Hindlimb muscle (tissue), 1 donor: ENCODE measurements around the gene COCH. TPM values are rescaled to one million over a fixed set of nuclear protein-coding genes. Genes with fewer than 3 reads are reported as not detected.
"Not testable (repeated sequence)": the region's sequence is repeated elsewhere in the genome, so short reads cannot be mapped to it uniquely, and the experiment has no call there.

Source experiments
- DNase-seq: peaks from one replicate; pipeline ENCODE4 v3.0.0-alpha.2; 2013
- polyA plus RNA-seq: library from polyadenylated mRNA; unstranded; fragments of 120-200 nt; gene quantifications from one replicate; pipeline ENCODE4 v1.2.1, GENCODE V29; 2013; ENCODE audit not compliant: insufficient read length

COCH gene
- polyA plus RNA-seq, 1 donor: 4.4 TPM

DNA sequence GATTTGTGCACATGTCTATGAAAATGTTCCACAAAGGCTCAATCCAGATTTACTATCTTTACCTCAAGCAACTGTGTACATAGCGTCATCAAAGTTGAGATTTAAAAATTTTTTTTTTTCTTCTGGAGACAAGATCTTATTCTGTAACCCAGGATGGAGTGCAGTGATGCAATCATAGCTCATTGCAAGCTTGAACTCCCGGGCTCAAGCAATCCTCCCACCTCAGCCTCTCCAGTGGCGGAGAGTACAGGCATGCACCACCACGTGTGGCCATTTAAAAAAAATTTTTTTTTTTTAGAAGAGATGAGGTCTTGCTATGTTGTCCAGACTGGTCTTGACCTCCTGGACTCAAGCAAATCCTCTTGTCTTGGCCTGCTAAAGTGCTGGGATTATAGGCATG is 2.3 kb downstream of the COCH start:
- no peak for DNase-seq

DNA sequence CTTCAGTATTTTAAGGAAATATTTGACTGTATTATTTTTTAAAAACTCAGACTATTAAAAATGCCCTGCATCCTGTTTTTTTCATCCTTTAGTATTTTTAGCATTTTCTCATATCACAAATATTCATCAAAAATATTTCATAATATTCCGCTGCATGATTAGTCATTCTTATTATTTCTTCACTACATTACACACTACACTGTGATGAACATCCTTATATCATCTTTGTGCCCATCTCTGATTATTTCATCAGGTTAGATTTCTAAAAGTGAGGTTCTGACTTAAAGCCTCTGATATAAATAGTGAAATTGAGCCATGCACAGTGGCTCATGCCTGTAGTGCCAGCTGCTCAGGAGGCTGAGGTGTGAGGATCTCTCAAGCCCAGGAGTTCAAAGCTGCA is 8.1 kb downstream of the COCH start:
- no peak for DNase-seq

DNA sequence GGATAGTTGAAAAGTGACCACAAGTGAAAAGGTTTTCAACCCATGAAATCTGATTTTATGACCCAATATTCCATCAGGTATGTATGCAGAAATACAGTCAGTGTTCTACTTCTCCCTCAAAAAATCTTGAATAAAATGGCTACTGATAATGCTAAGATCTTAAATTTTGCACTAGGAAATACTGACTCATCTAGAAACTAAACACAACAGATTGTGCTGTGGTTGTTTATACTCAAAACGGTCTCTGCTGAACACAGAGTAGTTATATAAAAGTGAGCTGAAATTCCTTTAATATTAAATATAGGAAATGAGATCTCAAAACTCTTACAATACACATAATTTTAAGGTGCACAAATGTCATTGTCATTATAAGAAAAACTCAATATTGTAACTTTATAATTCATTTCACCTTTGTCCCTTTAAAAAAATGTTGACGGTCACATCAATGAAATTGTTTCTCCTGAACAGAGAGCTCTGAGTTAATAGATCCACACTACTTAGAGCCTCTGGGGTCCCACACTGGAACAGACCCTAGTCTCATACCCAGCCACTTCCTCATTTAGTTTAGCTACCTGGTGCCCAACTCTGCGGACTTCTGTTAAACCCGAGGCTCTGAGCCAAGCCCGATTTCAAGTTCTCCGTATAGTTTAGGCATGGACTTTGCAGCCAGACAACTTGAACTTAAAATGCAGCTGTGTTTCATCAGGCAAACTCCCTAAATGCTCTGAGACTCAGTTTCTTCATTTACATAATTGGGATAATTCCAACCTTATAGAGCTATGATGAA is 9.3 kb downstream of the COCH start:
- no peak for DNase-seq

DNA sequence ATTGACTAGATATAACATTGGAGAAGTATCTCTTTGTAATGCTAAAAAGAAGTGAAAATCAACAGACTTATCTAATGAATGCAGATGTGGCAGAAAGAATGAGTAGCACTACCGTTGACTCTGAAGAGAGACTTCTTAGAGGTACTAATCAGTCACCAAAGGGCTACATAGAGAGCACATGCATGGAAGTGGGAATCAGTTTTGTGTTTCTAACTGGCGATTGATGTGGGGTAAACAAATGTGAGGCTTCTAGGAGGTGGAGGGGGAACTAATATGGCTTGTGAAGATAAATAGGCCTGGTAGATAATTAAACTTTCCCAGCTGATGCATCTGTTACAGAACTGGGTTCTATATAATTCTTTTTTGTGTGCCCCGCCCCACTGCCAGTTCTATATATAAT is 10.5 kb downstream of the COCH start:
- no peak for DNase-seq

DNA sequence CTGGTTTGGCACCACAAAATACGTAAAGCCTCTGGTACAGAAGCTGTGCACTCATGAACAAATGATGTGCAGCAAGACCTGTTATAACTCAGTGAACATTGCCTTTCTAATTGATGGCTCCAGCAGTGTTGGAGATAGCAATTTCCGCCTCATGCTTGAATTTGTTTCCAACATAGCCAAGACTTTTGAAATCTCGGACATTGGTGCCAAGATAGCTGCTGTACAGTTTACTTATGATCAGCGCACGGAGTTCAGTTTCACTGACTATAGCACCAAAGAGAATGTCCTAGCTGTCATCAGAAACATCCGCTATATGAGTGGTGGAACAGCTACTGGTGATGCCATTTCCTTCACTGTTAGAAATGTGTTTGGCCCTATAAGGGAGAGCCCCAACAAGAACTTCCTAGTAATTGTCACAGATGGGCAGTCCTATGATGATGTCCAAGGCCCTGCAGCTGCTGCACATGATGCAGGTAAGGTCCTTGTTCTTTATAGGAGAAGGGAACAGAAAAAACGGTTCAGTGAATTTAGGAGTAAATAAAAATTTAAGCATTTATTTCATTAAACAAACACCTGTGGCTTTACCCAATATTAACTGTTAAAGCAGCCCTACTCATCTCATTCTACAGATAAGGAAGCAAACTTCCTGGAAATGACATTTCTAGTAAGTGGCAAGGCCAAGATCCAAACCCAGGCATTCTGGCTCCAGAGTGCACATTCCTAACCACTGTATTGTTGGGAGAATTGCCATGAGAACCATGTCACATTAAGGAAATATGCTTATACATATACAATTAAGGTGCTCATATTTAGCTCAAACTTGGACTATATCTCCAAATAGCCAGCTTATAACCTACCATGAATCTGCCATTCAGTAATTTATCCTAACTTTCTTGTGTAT is 11.7 kb downstream of the COCH start:
- DNase-seq: no peak

DNA sequence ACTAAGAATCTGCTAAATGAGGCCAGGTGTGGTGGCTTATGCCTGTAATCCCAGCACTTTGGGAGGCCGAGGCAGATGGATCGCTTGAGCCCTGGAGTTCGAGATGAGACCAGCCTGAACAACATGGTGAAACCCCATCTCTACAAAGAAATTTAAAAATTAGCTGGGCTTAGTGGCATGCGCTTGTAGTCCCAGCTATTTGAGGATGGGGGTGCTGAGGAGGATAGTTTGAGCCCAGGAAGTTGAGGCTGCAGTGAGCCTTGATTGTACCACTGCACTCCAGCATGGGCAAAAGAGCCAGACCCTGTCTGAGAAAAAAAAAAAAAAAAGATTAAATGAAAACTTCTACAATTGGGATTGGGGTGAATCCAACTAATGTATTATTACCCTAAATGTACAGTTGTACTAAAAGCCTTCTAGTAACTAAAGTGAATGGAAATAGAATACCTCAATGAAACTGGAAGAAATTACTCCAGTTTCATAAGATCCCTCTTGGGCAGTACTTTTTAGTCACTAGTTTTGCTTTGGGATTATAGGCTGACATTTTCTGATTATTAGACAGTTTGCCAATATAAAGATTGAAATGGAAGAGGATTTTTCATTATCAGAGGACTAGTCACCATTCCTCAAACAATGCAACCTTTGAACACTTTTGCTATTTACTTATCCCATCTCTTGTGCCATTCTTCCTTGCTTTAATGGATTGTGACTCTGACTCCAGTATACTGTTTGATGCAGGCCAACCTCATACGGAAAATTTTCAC is 14.3 kb downstream of the COCH start:
- DNase-seq: no peak

DNA sequence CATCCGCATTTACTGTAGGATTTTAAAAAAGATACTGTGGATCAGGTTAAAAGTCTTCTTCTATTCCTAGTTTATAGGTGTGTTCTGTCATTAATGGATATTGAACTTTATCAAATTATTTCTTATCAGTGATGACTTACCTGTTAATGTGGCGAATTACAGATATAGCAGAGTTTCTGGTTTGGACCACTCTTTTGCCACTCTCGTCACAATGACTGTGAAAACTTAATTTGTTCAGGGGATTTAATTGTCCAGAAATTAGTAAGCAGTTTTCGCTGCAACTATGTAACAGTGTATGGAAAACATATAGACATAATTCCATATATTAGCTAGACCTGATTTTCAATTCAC is 14.9 kb downstream of the COCH start:
- DNase-seq: no peak

DNA sequence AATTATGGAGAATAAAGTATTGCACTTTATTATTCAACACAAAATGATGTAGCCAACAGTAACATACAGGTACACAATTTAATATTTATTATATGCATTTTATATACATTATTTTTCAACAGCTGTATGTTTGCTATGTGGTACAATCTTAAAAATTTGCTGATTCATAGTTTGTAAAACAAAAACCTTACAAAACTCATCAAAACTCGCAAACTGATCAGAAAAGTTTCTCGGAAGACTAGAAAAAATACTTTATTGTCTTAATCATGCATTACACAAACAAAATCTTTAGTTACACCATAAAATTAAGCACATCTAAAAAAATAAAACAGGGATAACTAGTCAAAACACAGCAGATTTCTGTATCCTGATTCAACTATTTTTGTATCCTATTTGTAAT is 19.5 kb downstream of the COCH start:
- no peak for DNase-seq

DNA sequence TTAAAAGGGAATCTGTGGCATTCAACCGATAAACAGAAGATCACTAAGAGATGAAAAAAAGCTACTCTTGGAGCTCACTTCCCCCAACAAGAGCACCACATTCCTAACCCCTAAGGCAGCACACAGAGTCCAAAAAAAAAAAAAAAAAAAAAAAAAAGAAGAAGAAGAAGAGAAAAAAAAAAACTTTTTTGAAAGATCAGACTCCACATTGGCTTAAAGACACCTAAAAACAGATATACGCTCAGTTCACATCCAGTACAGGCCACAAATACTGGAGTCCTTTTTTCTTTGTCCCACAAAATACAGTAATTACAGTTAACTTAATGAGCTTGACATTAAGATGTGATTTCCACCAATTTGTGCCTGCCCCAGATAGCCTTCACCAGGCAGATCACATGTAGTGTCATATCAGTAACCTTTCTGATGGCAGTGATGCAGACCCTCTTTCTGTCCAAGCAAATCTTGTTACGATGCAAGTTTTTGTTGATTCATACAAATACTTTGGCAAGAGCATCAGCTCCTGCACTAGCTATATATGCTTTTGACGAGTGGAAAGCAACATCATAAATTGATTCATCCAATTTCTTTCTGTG is 20.7 kb downstream of the COCH start:
- DNase-seq: no peak

DNA sequence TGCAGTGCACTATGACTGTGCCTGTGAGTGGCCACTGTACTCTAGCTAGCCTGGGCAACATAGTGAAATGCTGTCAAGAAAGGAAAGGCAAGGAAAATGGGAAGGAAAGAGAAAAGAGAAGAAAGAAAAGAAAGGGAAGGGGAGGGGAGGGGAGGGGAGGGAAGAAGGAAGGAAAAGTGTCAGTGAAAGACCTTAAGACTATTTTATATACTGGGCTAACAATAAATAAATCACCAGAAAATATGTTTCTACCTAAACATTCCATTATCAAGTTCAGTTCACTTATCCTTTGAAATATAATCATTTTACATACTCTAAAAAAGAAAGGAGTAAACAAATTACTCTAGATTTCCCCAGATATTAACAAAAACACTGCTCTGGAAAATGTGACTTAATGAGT is 22.1 kb downstream of the COCH start:
- no peak for DNase-seq

DNA sequence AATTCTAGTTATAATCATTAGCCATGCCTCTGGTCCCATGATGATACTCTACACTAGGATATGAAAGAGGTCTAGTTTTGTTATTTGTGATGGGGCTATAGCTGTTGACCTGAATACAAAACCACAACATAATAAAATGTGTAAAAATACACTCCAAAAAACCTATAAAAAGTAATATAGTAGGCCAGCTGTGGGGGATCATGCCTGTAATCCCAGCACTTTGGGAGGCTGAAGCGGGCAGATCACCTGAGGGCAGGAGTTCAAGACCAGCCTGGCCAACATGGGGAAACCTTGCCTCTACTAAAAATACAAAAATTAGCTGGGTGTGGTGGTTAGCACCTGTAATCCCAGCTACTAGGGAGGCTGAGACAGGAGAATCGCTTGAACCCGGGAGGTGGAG is 22.8 kb downstream of the COCH start:
- not testable (repeated sequence) for DNase-seq

DNA sequence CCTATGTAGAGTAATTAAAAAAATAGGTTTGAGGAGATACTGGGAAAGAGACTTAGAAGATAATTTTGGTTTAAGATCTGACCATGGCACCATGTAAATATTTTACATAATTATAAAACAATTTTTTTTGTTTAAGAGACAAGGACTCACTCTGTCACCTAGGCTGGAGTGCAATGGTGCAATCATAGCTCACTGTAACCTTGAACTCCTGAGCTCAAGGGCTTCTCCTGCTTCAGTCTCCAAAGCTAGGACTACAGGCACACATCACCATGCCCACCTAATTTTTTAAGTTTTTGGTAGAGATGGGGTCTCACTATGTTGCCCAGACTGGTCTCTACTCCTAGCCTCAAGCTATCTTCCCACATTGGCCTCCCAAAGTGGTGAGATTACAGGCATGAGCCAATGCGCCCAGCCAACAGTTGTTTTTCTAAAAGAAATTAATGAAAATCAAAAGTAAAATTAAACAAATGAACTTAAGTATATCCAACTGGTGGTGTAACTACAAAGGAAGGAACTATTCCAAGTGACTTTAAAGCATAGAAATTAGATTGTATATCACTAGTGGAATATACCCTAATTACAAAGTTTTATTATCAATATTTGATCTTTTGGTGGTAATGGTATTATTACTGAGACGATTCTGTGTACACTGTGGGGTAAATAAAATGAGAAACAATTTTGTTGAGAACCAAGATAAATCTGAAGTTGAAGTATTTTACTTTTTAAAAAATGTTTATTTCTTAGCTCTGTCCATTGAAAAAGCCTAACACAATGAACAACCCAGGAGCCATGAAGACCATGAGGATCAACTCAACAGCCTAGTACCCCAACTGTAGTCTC is 29.1 kb downstream of the COCH start:
- DNase-seq: no peak

DNA sequence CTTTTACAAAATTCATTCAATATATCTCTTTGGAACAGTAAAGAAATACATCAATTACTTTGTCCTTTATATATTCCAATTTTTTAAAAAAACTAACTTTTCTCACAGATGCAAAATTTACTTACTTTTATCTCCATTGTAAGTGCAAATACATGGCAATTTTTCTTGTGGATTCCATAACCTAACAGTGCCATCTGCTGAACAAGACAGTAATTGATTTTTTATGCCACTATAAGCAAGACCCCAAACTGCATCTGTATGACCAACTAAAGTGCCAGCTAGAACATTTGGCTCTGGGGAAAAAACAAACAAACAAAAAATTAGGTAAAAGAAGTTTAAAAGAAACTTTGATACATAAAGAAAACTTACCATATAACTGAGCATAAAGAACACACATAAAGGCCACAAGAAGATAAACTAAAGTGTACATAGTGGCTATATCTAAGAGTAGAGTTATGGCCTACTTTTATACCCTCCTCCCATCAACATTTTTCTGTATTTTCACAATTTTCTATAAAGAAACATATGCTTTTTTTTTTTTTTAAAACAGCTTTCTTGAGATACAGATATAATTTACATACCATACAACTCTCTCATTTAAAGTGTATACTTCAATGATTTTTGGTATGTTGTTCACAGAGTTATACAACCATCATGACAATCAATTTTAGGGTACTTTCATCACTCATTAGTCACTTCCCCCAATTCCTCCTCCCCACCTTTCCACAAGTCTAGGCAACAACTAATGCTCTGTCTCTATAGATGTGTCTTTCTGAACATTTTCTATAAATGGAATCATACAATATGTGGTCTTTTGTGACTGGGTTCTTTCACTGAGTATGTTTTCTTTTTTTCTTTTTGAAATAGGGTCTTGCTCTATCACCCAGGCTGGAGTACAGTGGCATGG is 32.6 kb downstream of the COCH start:
- DNase-seq: peak; percentile 16

DNA sequence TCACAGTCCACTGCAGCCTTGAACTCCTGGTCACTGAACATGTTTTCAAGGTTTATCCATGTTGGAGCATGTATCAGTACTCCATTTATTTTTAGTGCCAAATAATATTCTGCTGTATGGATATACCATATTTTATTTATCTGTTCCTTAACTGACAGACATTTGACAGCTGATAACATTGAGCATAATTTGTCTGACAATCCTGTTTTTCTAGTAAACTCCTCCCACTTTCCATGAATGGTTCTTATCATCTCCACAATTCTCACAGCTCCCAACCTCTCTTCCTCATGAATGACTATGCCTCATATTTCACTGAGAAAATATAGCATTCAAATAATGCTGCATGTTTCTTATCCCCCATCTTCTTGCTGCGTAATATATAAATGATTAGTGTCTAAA is 33.3 kb downstream of the COCH start:
- DNase-seq: no peak

DNA sequence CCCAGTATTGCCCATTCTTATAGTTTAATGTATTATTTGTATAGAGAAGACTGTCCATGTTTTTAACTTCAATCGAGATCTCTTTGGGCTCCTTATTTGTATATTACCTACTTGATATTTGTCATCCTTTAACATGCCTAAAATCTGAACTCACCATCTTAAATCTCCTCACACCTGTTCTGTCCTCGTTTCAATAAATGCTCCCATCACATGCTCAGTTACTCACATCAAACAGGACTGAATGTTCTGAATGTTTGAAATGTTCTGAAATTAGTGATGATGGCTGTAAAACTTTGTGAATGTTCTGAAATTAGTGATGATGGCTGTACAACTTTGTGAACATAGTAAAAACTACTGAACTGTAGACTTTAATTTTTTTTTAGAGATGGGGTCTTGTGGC is 34.5 kb downstream of the COCH start:
- DNase-seq: no peak

DNA sequence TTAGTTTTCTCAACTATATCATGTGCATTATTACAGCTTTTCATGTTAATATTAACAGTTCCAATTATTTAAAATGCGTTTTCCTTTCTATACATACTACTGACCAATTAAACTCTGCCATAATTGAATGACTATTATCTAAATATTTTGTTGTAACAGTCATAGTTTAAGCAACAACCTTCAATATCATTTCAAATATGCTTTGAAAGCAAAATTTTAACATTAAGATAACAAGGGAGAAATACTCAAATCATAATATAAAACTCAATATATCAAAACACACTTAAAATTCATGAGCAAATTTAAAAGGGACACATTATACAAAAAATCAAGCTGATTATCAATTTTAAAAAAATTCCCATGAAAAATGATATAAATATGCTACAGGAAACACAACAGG is 40.5 kb downstream of the COCH start:
- DNase-seq: no peak

DNA sequence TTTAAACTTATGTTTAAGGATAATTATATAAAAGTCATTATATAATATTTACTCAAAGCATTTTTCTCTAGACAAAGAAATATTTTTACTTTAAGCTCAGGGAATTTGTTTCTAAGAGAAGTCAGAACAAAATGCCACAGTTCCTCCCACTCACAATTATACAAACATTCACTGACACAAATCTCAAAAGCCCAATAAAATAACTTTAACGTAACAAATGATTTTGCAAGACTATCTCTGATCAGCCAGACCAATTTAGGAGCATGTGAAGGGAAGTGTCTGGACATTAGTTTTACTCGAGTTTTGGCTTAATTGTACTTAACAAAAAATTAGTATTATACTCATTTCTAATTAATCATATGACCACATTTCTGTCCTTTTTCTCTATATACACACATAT is 41.2 kb downstream of the COCH start:
- DNase-seq: no peak

DNA sequence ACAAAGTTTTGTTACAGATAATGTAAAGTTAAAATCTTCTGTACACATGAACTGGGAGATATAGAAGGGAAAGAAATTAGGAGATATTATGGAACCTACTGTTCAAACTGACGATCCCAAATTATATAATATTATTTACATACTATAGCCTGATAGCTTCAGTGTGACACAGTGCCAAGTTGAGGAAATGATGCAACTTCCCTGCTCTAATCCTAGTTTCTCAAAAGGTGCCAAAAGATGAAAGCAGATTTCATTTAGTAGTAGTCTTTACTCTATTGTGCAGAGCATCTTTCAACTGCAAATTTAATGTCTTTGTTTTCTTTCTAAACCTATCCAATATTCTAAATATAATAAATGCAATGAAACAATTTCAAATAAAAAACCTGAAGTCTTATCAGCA is 46.9 kb downstream of the COCH start:
- DNase-seq: no peak

DNA sequence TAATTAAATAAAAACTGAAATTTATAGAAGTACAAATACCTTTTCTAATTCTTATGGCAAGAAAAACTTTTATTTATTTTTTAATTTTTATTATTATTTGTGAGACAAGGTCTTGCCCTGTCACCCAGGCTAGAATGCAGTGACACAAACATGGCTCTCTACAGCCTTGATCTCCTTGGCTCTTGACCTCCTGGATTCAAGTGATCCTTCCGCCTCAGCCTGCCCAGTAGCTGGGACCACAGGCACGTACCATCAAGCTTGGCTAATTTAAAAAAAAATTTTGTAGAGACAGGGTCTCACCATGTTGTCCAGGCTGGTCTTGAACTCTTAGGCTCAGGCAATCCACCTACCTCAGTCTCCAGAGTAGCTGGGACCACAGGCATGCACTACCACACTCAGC is 47.4 kb downstream of the COCH start:
- no peak for DNase-seq

DNA sequence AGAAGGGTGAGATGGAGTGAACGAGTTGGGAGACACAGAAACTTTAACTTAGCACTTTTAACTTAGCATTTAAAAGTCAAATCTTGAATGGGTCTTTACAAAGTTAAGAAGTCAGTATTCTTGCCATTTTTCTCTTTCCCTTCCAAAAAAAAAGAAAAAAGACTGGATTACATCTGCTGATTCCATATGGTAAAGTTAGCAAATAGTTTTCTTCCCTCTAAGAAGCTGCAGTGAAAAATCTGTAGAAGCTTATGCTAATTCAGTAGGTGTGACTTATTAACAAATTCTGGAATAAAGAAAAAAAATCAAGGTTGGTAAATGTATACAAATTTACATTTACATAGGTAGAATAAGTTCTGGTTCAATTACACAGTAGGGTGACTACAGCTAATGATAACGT is 50.9 kb downstream of the COCH start:
- DNase-seq: no peak

DNA sequence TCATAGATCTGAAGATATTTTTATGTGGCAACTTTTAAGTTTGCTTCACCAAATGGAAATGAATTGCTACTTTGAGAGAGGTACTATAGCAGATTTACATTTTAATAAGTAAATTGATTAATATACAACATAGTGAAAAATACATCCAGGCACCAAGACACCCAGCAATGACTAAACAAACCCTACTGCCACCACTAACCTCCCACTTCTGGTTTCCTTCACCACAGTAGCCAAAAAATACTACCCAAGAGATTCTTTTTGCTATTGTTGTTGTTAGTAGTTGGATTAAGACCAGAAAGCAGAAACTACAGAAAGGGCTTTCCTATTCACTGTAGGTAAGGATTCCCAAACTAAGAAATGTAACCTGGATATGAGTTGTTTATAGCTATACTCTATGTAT is 54.1 kb downstream of the COCH start:
- DNase-seq: no peak
